Coronary artery (tissue), 2 donors: Measurements from ENCODE around the gene MON1B.
"Not testable (repeated sequence)": the region's sequence is repeated elsewhere in the genome, so short reads cannot be mapped to it uniquely, and the experiment has no call there.

Experiments used
- DNase-seq: peaks from one replicate; pipeline ENCODE4 v3.0.0-alpha.2; 2017; ENCODE audit warnings: low spot score
- H3K27ac ChIP-seq, 2 donors: fragments of 200-600 bp; sonication (generic); one replicate each; pipeline ENCODE4 v1.5.1; 2016 to 2019
- H3K4me3 ChIP-seq: fragments of 200-600 bp; sonication (generic); 2 replicates; pipeline ENCODE4 v1.5.1; 2016; ENCODE audit warnings: mild to moderate bottlenecking, moderate library complexity
- TF ChIP-seq, protein P1 (sequence below): fragments of 200-600 bp; sonication (generic); IDR thresholded peaks from one replicate; pipeline ENCODE4 v1.5.1; 2019; ENCODE audit warnings: antibody characterized with exemption

The MON1B gene

DNA sequence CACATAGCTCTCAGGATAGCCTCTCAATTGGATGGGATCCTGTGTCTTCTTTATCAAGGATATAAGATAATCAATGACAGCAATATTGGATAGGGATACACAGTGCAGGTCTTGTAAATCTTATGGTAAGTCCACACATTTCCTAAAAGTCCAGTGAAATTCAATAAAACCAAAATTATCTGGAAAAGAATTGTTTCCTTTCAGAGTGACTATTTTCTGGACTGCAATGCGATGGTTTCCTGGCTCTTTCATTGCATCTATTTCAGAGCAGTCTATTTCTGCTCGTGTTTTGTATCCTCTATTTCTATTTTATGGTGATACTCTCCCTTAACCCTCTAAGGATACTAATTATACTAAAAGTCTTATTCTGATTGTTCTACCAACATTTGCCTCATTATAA is 24.3 kb upstream of the MON1B start:
- Histone ChIP-seq H3K4me3 (no peak overlapping the region), H3K27ac (no peak overlapping the region)
- no peak for DNase-seq
- TF ChIP-seq, protein P1, sequence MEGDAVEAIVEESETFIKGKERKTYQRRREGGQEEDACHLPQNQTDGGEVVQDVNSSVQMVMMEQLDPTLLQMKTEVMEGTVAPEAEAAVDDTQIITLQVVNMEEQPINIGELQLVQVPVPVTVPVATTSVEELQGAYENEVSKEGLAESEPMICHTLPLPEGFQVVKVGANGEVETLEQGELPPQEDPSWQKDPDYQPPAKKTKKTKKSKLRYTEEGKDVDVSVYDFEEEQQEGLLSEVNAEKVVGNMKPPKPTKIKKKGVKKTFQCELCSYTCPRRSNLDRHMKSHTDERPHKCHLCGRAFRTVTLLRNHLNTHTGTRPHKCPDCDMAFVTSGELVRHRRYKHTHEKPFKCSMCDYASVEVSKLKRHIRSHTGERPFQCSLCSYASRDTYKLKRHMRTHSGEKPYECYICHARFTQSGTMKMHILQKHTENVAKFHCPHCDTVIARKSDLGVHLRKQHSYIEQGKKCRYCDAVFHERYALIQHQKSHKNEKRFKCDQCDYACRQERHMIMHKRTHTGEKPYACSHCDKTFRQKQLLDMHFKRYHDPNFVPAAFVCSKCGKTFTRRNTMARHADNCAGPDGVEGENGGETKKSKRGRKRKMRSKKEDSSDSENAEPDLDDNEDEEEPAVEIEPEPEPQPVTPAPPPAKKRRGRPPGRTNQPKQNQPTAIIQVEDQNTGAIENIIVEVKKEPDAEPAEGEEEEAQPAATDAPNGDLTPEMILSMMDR: no peak

DNA sequence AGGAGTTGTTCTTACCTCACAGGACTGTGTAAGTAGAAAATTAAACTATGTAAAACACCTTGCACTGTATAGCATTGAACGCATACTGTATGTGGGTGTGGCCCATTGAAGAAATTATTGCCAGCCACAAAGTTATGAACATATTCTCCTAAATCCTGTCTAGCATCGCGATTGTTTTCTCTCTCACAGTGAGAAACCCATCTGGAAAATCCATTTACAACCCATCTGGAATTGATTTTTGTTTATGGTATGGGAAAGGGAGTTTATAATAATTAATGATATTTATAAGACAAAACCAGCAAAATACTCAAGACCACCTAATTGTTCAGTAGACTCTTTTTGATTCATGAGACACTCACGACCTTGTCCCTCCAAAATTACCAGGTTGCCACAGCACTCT is 22.1 kb upstream of the MON1B start:
- no peak overlapping the region for H3K4me3 ChIP-seq
- DNase-seq: no peak
- TF ChIP-seq, protein P1: no peak

GRCh38 chr16:77169650-77170236 is 21.2 kb upstream of the MON1B start:
- Histone ChIP-seq H3K4me3 (no peak overlapping the region), H3K27ac (no peak overlapping the region)
- TF ChIP-seq, protein P1: no peak
- DNase-seq: no peak

More for the DNA sequence above, 22.1 kb upstream of the MON1B start:
- no peak overlapping the region for H3K27ac ChIP-seq

- Histone ChIP-seq H3K4me3 (no peak overlapping the region), H3K27ac (no peak overlapping the region)
- no peak for DNase-seq
- TF ChIP-seq, protein P1: no peak
These were observed 20.2 kb upstream of the MON1B start for GRCh38 chr16:77170805-77171204.

DNA sequence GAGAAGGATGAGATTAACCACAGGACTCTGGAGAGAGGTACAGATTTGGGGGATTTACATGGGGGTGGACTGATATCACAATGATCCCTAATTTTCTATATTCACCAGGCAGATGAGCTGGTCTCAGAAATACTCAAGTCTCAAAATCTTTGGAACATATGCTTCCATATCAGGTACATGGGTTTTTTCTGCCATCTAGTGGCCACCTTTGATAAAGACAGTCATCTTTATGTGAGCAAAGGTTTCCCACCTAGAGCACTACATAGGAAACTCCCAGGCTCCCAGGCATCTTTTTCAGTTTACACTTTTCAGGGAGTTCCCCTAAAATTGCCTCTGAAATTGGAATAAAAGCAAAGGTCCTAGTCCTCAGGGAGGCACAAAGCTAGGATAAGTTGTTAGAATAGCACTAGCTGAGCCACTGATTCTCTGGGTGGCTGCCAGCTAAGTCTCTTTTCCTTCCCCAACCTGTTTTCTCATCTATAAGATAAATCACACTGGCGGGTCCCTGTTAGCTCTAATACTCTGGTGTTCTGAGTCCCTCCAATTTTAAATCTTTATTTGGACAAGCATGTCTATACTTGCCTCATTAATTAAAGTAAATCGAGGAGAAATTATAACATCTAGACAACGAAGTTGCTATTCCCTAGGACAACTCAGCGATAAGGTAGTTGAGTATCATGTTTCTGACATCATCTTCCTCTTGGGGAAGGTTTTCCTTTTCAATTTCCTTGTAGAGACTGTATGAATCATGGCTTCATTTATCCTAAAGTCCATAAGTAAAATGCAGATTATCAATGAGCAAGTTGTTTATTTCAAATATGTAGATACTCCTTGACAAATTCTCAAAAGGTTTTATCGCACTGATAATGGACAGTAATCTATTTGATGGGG is 19.0 kb upstream of the MON1B start:
- no peak overlapping the region for H3K27ac ChIP-seq
- TF ChIP-seq, protein P1: peak; percentile 52
- DNase-seq: no peak
- H3K4me3 ChIP-seq: no peak overlapping the region

- DNase-seq: no peak
- TF ChIP-seq, protein P1: no peak
These were observed 18.0 kb upstream of the MON1B start for GRCh38 chr16:77172951-77173350.

GRCh38 chr16:77183137-77183536 is 7.9 kb upstream of the MON1B start:
- TF ChIP-seq, protein P1: no peak
- no peak for DNase-seq
- Histone ChIP-seq H3K27ac (no peak overlapping the region), H3K4me3 (no peak overlapping the region)

More at GRCh38 chr16:77172951-77173350, 18.0 kb upstream of the MON1B start:
- H3K27ac ChIP-seq: no peak overlapping the region
- no peak overlapping the region for H3K4me3 ChIP-seq

DNA sequence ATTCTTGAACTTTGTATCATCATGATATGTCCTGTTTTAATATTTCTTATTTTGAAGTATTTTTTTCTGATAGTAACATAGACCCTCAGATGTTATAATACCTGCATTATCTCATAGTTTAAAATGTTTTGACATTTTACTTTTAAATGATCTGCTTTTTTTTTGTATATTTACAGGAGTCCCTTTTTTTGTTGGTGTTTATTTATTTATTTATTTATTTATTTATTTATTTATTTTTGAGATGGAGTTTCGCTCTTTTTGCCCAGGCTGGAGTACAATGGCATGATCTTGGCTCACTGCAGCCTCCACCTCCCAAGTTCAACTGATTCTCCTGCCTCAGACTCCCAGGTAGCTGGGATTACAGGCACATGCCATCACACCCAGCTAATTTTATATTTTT is 4.7 kb upstream of the MON1B start:
- H3K27ac ChIP-seq, DNase-seq, H3K4me3 ChIP-seq: not testable (repeated sequence)
